Mucosa of descending colon (tissue), 3 donors: Measurements from ENCODE around the gene PTPRT. TPM values are rescaled to one million over a fixed set of nuclear protein-coding genes. Genes with fewer than 3 reads are reported as not detected.

ENCODE experiments used
- ATAC-seq: fragments of 200-7000 bp; cut with Tn5 transposase; one replicate; pipeline ENCODE4 v1.9.1; 2020; ENCODE audit warnings: mild to moderate bottlenecking, moderate library complexity
- DNase-seq, 3 donors: peaks; one replicate each; pipeline ENCODE4 v3.0.0-alpha.2; 2020
- H3K36me3 ChIP-seq: fragments of 200-600 bp; one replicate; pipeline ENCODE4 v1.8.0; 2021; ENCODE audit warnings: low read depth, mild to moderate bottlenecking
- H3K4me1 ChIP-seq: fragments of 200-600 bp; one replicate; pipeline ENCODE4 v1.8.0; 2021; ENCODE audit warnings: low read depth, mild to moderate bottlenecking
- H3K4me3 ChIP-seq: fragments of 200-600 bp; one replicate; pipeline ENCODE4 v1.8.0; 2021; ENCODE audit warnings: mild to moderate bottlenecking
- H3K9me3 ChIP-seq: fragments of 200-600 bp; one replicate; pipeline ENCODE4 v1.8.0; 2021; ENCODE audit warnings: mild to moderate bottlenecking
- CTCF ChIP-seq: fragments of 200-600 bp; IDR thresholded peaks from one replicate; pipeline ENCODE4 v1.8.0; 2022; ENCODE audit warnings: antibody characterized with exemption, mild to moderate bottlenecking
- intact Hi-C, 2 donors: fragments of 100-400 bp; cut with DNase I in 1 of 2; cut with micrococcal nuclease in 1 of 2; formaldehyde crosslinking; loops; one replicate each; pipeline versions ENCODE4 v1.11.0 to v1.11.1; 2022; cut with DNase I, micrococcal nuclease
- total RNA-seq, 3 donors: library from RNA; stranded (reverse); fragmentation: NEBNext Ultra II Directional in 2 of 3; extraction: Animal tissue kit (Norgen Biotek cat#: 25700) in 2 of 3; gene quantifications; one replicate each; pipeline versions ENCODE4 v1.2.1 to v1.2.4, GENCODE V29; 2021 to 2023
- donor health status: DM: no; HTN: no; CAD: no; lungs with moderate emphysema.
- donor health status: DM: no; HTN: no; CAD: no.
- donor health status: DM: no; HTN: yes; CAD: no.

The PTPRT gene
- total RNA-seq, 3 donors from 2014 or later, result 0.19 to 0.43 (median 0.38) TPM

- ATAC-seq (no peak), DNase-seq (no peak)
- TF ChIP-seq CTCF, result no peak
- no peak overlapping the region for H3K4me3 ChIP-seq
- intact Hi-C loops, result no loop called here
- no peaks in the 10 kb centered on the region for H3K9me3 ChIP-seq
- H3K36me3 ChIP-seq, result no peaks in the 10 kb centered on the region
- no peaks in the 10 kb centered on the region for H3K4me1 ChIP-seq
Observed at GRCh38 chr20:42795111-42795695, 394.5 kb downstream of the PTPRT start.

GRCh38 chr20:42792052-42792451 is 397.7 kb downstream of the PTPRT start:
- no peaks in the 10 kb centered on the region for H3K36me3 ChIP-seq
- DNase-seq, result no peak
- H3K4me3 ChIP-seq, result no peak overlapping the region
- no peak for TF ChIP-seq CTCF
- no peaks in the 10 kb centered on the region for H3K9me3 ChIP-seq
- no peak for ATAC-seq
- no peaks in the 10 kb centered on the region for H3K4me1 ChIP-seq
- intact Hi-C loops, result no loop called here

- DNase-seq (no peak), ATAC-seq (no peak)
- Histone ChIP-seq H3K36me3 (no peaks in the 10 kb centered on the region), H3K9me3 (no peaks in the 10 kb centered on the region), H3K4me3 (no peak overlapping the region), H3K4me1 (no peaks in the 10 kb centered on the region)
- TF ChIP-seq CTCF, result no peak
- intact Hi-C loops, result no loop called here
Observed at GRCh38 chr20:42790111-42790510, 399.6 kb downstream of the PTPRT start.

GRCh38 chr20:42788707-42789106 is 401.0 kb downstream of the PTPRT start:
- Histone ChIP-seq H3K36me3 (no peaks in the 10 kb centered on the region), H3K9me3 (no peaks in the 10 kb centered on the region), H3K4me3 (no peak overlapping the region), H3K4me1 (no peaks in the 10 kb centered on the region)
- TF ChIP-seq CTCF, result no peak
- ATAC-seq (no peak), DNase-seq (no peak)
- intact Hi-C loops, result no loop called here

- H3K4me1 ChIP-seq, result no peaks in the 10 kb centered on the region
- DNase-seq (no peak), ATAC-seq (no peak)
- no peaks in the 10 kb centered on the region for H3K9me3 ChIP-seq
- no peak for TF ChIP-seq CTCF
- intact Hi-C loops, result no loop called here
- H3K4me3 ChIP-seq, result no peak overlapping the region
- no peaks in the 10 kb centered on the region for H3K36me3 ChIP-seq
Observed at GRCh38 chr20:42785041-42785440, 404.7 kb downstream of the PTPRT start.

- no peak for DNase-seq
- intact Hi-C loops, result no loop called here
- ATAC-seq, result no peak
- no peaks in the 10 kb centered on the region for H3K36me3 ChIP-seq
- no peaks in the 10 kb centered on the region for H3K9me3 ChIP-seq
- TF ChIP-seq CTCF, result no peak
- no peaks in the 10 kb centered on the region for H3K4me1 ChIP-seq
- H3K4me3 ChIP-seq, result no peak overlapping the region
Observed at GRCh38 chr20:42779216-42779615, 410.5 kb downstream of the PTPRT start.
